GM18907 (cell line): Measurements from ENCODE around the gene SEC14L5.
A peak's percentile ranks its signal among the peaks of the same experiment; 100 is the strongest.

Source experiments
- ATAC-seq: cut with Tn5 transposase; IDR thresholded peaks from one replicate; pipeline ENCODE4 v1.9.1; 2021; ENCODE audit warnings: mild to moderate bottlenecking, moderate library complexity; ENCODE audit not compliant: unreplicated experiment

SEC14L5 gene

DNA sequence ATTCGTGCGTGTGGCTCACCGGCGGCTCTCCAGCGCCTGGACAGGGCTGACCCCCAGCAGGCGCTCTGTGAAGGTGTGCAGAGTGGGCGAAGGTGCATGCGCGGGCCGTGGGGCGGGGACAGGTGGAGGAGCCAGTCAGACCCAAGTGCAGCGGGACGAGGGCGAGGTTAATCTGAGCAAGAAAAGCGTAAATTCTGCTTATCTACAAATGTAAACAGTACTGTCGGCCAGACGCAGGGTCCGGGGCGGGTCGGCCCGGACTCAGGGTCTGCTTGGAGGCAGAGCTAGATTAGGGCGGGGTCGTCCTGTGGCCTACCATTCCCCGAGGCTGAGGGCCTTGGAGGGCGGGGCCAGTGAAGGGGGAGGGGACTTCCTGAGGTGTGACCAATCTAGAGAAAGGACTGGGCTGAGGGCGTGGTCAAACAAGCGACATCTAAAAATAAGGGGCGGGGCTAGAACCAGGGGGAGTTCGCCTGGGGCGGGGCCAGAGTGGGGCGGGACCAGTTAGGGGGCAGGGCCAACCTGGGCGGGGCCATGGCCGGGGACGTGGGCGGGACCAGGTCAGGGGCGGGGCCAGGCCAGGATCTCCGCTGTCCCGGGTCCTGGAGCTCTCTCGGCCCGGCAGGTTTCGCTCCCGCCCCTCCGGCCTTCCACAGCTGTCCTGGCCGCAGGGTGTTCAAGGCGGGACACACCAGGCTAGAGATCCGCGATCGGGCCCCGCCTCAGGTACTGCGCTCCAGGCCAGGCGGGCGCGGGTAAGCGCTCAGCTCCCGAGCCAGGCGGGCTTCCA, at the start of gene SEC14L5:
SEC14L5 (plus strand) TSS at position 611 of the 790 bp plus-strand sequence. CDS start 994 bp downstream, outside the sequence.
- peak; percentile 71 for ATAC-seq

GRCh38 chr16:4908854-4909401, 49.2 kb upstream of the SEC14L5 start:
- no peak for ATAC-seq

DNA sequence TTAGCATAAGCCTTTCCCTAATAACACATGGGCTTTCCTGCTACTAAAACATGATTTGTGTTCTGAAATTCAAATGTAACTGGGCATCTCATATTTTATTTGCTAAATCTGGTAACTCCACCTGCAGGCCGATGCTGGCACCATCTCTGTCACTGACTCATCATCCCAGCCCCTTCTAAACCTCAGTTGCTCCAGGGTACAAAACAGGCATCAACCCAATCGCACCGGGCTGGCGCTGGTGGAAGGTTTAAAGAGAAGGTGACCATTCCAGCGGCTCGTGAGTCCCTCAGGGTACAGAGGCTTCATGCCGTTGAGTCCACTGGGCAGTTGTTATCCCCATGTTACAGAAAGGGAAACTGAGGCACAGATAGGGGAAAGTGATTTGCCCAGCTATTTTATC, 48.3 kb upstream of the SEC14L5 start:
- no peak for ATAC-seq

- no peak for ATAC-seq
These were observed 47.3 kb upstream of the SEC14L5 start for GRCh38 chr16:4910828-4911227.

GRCh38 chr16:4911970-4912386, 46.2 kb upstream of the SEC14L5 start:
- ATAC-seq, result no peak

- no peak for ATAC-seq
These were observed 44.9 kb upstream of the SEC14L5 start for GRCh38 chr16:4913130-4913773.

GRCh38 chr16:4913774-4914525, 44.2 kb upstream of the SEC14L5 start:
- no peak for ATAC-seq

DNA sequence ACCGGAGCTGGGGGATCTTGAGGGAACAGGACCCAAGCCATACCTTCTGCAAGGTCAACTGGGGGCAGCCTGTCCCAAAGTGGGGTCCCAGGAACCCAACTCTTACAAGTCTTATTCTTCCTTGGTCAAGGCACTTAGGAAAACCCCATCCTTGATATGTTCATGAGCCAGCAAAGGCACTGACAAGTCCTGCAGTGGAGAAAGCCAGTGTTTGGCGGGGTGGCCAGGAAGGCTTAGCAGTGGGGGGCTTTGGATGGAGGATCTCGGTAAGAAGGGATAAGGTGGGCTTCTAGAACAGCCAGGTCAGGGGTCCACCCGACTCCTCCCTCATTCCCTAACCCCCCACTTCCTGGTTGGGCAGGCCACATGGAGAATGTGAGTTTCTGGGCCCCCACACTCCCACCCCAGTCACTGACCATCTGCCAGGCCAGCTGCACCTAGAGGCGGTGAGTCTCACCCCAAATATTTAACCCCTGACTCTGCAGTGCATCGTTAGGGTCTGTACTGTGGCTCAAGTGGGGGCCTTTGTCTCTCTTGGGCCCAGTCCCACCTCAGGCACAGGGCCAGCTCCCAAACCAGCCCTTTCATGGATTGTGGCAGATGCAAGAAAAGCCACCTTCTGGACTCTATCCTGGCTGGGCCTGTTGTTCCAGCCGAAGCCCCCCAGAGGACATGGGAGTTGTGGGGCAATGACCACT, 43.5 kb upstream of the SEC14L5 start:
- ATAC-seq, result no peak

DNA sequence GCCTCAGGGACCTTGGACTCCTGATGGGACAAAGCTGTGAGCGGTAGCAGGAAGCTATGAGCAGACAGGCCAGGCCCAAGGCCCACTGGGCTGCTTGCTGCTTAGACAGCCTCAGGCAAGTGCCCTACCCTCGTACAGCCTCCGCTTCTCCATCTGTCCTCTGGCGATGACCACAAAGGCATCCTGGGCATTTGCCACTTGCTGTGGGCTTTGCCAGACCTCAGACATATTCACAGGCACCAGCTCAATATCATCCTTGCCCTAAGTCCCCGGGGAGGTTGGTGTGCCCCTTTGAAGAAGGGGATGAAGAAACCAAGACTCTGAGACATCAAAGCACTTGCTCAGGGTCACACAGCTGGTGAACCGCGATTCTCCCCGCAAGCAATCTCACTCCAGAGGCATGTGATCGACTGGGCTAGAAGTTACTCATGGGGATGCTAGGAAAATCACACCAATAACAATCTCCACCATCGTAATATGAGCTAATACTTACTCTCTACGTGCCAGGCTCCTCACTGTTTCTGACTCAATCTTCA, 42.8 kb upstream of the SEC14L5 start:
- ATAC-seq, result no peak

DNA sequence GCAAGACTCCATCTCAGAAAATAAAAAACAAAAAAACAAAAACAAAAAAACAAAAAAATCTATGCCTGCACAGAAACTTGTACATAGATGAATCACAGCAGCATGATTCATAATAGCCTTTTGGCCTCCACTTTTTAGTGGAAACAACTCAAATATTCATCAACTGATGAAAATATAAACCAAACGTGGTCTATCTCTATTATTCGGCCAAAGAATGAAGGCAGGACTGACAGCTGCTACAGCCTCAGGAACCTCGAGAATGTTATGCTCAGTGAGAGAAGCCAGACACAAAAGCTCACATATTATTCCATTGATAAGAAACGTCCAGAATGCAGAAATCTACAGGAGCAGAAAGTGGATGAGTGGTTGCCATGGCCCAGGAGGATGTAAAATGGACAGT, 41.0 kb upstream of the SEC14L5 start:
- no peak for ATAC-seq

- no peak for ATAC-seq
These were observed 39.3 kb upstream of the SEC14L5 start for GRCh38 chr16:4918781-4919251.

DNA sequence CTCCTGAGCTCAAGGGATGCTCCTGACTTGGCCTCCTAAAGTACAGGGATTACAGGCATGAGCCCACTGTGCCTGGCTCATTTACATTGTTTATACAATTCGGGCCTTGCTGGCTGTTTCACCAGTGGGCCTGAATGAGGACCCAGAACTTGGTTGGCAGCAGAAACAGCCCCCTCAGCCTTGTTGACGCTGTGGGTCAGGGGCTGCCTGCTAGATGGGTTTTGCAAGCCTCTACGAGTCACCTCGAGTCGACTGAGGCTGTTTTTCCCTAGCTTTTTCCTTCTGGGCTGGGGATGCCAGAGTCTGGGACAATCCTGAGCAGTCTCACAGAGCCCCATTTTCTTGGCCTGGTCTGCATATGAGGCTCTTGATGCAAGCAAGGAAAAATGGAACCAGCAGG, 37.3 kb upstream of the SEC14L5 start:
- no peak for ATAC-seq

- ATAC-seq, result no peak
These were observed 35.3 kb upstream of the SEC14L5 start for GRCh38 chr16:4922721-4923342.

GRCh38 chr16:4923853-4924252, 34.3 kb upstream of the SEC14L5 start:
- no peak for ATAC-seq

DNA sequence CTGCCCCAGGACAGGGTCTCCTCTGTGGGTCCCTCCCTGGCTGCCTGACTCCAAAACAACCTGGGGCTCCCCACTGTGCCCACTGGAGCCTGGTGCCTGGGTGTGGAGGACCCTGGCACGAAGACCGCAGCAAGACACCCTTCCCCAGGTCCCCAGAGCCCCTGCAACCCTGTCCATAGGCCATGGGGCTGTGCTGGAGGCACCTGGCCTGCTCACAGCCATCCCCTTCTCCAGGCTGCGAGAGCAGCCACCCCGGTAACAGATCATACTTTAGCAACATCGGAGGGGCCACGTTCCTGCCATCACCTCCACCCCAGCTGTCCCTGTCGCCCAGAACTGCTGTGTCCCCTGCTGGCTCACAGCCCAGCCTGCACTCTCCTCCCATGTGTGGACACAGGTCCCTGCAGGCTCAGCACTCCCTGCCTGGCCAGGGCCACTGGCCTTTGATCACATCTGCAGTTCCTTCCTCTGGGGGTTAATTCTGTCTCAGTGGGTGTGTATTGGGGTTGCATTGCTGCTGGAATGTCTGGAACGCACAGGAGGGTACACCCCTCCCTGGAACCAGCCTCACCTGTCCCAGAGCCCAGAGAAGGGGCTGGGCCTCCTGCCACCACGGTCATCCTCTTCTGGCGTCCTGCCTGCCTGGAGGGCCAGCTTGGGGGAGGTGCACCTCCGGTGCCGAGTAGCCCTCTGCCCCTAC, 33.4 kb upstream of the SEC14L5 start:
- no peak for ATAC-seq

DNA sequence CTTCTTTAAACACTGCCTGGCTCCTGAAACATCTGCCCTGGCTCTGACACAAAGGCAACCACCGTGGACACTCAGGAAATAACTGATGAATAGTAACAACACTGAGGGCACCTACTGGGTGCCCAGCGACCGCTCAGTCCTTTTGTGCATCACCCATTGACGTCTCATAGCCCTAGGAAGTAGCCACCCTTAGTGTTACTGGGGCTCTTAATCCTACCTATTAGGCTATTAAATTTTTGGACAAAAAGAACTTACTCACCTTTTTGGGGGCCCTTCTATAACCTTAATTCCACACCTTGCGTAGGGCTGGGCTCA, 32.9 kb upstream of the SEC14L5 start:
- no peak for ATAC-seq

DNA sequence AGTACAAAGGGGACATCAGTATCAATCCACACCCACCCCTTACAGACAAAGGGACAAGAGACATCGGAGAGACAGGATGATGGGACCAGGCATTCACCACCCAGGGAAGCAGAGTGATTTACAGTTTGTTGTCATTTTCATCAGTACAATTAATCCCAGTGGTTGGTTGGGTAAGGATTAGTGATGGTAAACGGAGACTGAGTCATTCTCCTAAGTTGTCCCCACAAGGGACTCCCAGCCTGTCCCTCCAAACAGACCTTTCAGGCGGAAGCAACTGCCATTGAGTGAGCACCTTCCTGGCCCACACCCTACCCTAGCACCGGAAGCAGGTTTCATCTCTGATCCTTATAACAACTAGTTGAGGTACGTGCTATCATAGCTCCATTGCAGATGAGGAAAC, 32.3 kb upstream of the SEC14L5 start:
- no peak for ATAC-seq

DNA sequence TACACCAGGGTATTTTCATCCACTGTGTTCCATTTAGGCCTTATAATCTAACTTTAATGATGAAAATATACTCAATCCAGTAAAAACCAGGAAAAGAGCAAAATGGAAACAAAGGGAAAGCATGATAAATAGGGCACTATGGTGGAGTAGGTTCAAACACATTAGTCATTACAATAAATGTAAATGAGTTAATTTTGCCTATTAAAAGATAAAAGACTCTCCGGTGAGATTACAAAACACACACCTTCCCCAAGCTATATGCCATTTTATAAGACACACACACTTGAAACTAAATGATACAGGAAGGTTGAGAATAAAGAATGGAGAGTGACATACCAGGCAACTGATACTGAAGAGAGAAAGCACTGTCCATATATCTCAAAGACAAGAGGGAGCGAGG, 31.2 kb upstream of the SEC14L5 start:
- no peak for ATAC-seq

DNA sequence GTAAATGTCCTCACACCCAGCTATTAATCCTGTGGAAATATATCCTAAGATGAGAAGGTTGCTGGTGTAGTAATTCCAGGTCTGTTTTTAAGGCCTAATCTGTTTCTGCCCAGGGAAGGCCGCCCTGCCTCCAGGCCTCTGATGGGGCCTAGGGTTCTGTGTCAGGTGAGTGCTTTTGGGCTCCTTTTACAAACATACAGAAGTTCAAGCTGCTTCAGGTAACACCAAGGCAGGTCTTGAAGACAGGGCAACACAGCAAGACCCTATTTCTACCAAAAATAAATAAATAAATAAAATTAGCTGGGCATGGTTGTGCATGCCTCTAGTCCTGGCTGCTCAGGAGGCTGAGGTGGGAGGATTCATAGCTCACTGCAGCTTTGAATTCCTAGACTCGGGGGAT, 30.5 kb upstream of the SEC14L5 start:
- no peak for ATAC-seq

DNA sequence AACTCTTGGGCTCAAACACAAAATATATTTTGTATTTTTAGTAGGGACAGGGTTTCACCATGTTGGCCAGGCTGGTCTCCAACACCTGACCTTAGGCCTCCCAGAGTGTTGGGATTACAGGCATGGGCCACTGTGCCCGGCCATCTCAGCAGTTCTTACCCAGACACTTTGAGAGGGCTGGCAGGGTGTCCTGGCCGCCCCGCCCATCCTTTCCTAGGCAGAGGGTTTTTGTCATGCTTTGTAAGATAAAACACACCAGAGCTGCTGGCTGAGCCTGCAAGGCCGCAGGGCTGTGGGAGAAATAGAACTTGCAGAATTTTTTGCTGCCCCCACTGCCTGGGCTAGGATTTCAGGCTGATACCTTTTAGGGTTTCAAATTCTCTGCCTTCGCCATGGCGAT, 29.9 kb upstream of the SEC14L5 start:
- no peak for ATAC-seq
